Duodenal mucosa (tissue), 2 donors: ENCODE measurements around the gene ARPP21.
"Not testable (repeated sequence)": the region's sequence is repeated elsewhere in the genome, so short reads cannot be mapped to it uniquely, and the experiment has no call there.

Experiments
- H3K27ac ChIP-seq: one replicate; pipeline ENCODE4 v1.7.0; 2013; ENCODE audit warnings: low read depth, low read length
- H3K27me3 ChIP-seq, 2 donors: one replicate each; pipeline ENCODE4 v1.7.0; 2013; ENCODE audit warnings: low read length in 2 of 2, control low read depth in 1 of 2; ENCODE audit not compliant: insufficient read depth in 2 of 2, control insufficient read depth in 1 of 2
- H3K36me3 ChIP-seq, 2 donors: one replicate each; pipeline ENCODE4 v1.7.0; 2013; ENCODE audit warnings: low read length in 2 of 2, control low read depth in 1 of 2; ENCODE audit not compliant: insufficient read depth in 2 of 2, control insufficient read depth in 1 of 2
- H3K4me1 ChIP-seq, 2 donors: one replicate each; pipeline ENCODE4 v1.7.0; 2013; ENCODE audit warnings: low read length in 2 of 2, control low read depth in 1 of 2; ENCODE audit not compliant: insufficient read depth in 2 of 2, control insufficient read depth in 1 of 2
- H3K4me3 ChIP-seq, 2 donors: one replicate each; pipeline ENCODE4 v1.7.0; 2013; ENCODE audit warnings: low read length in 2 of 2, low read depth in 1 of 2
- H3K9ac ChIP-seq, 2 donors: one replicate each; pipeline ENCODE4 v1.7.0; 2013; ENCODE audit warnings: low read length in 2 of 2, low read depth in 1 of 2
- H3K9me3 ChIP-seq, 2 donors: one replicate each; pipeline ENCODE4 v1.7.0; 2013; ENCODE audit warnings: low read length in 2 of 2, control low read depth in 1 of 2; ENCODE audit not compliant: control insufficient read depth in 1 of 2

ARPP21 gene

DNA sequence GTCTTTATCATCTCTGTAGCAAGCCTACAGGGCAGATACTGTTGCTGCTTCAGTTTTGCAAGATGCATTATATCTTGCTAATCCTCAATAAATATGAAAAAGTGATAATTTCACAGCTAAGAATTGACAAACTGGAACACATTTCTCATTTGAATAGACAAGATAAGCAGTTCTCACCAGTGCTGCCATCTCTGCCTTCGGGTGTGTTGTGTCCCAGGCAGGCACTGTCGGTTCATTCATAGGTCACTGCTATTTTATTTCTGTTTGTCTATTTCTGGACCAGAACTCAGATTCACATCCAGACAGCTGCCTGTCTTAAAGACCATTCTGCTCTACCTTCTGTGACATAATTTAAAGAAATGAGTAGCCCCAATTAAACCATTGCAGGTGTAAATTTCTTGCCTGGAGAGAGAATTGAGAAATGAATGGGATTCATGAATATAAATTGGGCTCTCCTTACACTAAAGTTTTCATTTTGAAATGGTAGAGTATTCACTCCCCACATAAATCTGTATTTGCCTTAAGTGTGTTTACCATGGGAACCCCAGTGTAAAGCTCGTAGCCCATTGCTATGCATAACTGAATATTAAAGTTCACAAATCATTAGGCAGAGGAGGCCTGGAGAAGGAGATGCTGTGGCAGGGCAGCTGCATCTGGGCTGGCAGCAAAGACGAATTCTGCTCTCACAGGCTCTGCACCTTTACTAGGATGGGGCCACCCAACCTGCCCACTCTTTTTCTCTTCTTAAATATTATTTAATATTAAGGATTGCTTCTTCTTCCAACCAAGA is 149.9 kb downstream of the ARPP21 start:
- Histone ChIP-seq H3K4me3 (no peak overlapping the region), H3K27ac (no peak overlapping the region), H3K36me3 (no peaks in the 10 kb centered on the region), H3K9ac (no peak overlapping the region), H3K27me3 (no peaks in the 10 kb centered on the region), H3K9me3 (no peaks in the 10 kb centered on the region), H3K4me1 (no peaks in the 10 kb centered on the region)

DNA sequence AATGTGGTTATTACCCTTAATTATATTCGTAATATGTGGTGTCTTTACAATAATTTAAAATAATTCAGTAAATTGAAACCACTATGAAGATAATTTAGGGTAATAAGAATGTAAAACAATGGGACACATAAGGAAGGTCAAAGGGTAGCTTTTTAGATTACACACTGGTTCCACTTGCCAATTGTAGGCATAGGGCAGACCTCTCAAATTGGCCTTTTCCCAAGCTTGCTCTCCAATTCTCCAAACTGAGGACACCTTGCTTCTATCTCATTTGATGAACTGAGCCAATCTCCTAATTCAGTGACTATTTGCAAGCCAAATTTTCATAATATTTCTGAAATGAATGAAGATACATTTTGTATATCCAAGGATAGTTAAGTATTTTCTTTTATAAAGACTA is 151.4 kb downstream of the ARPP21 start:
- Histone ChIP-seq H3K36me3 (no peaks in the 10 kb centered on the region), H3K9ac (no peak overlapping the region), H3K4me3 (no peak overlapping the region), H3K4me1 (no peaks in the 10 kb centered on the region), H3K9me3 (no peaks in the 10 kb centered on the region), H3K27ac (no peak overlapping the region), H3K27me3 (no peaks in the 10 kb centered on the region)

DNA sequence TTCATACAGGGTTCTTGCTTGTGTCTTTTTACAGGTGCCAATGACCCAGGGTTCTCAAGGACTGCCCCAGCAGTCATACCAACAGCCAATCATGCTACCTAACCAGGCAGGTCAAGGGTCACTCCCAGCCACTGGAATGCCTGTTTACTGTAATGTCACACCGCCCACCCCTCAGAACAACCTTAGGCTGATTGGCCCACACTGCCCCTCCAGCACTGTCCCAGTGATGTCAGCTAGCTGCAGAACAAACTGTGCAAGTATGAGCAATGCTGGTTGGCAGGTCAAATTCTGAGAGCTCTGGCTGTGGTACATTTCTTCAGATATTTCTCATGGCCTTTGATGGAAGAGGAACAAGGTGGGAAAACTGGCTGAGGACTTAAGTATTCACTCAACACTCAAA is 154.3 kb downstream of the ARPP21 start:
- Histone ChIP-seq H3K9ac (no peak overlapping the region), H3K4me1 (no peaks in the 10 kb centered on the region), H3K36me3 (no peaks in the 10 kb centered on the region), H3K4me3 (no peak overlapping the region), H3K27me3 (no peaks in the 10 kb centered on the region), H3K9me3 (no peaks in the 10 kb centered on the region), H3K27ac (no peak overlapping the region)

DNA sequence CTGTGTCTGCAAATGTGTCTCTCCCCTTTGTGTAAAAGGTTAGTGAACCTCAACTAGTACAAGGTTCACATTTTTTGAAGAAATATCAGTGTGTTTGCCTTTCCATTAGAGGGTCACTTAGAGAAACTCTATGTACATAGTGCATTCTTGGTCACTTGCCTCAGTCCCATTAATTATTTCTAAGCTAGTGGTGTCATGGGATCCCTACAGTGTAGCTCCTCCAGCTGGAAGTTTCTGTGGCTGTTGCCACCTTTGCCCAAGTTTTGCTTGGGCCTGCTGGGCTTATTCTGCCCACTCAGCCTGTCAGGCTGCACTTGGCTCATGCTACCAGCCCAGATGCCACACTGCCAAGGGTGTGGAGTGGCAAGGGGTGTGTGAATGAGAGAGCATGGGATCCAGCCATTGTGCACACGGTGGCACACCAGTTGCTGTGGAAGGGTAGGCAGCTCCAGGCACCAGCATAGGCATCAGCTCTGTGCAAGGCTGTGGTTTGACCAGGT is 161.7 kb downstream of the ARPP21 start:
- Histone ChIP-seq H3K9me3 (no peaks in the 10 kb centered on the region), H3K36me3 (no peaks in the 10 kb centered on the region), H3K4me1 (no peaks in the 10 kb centered on the region), H3K27ac (no peak overlapping the region), H3K27me3 (no peaks in the 10 kb centered on the region), H3K4me3 (no peak overlapping the region), H3K9ac (no peak overlapping the region)

DNA sequence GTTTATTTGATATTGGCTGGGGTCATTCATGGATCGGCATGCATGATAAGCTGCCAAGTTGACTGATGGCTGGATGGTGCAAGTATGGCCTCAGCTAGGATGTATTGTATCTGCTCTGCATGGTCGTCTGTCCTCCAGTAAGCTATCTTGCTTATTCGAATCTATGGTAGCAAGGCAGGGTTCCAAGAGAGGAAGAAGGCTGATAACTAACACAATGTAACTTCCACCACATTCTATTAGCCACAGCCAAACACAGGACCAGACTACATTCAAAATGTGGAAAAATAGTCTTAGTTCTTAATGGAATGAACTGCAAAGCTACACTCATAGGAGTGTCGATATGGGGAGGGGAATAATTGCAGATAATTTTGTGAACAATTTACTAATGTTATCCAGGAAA is 175.2 kb downstream of the ARPP21 start:
- Histone ChIP-seq H3K4me1 (no peaks in the 10 kb centered on the region), H3K27ac (no peak overlapping the region), H3K4me3 (no peak overlapping the region), H3K9me3 (no peaks in the 10 kb centered on the region), H3K36me3 (no peaks in the 10 kb centered on the region), H3K9ac (no peak overlapping the region), H3K27me3 (no peaks in the 10 kb centered on the region)

DNA sequence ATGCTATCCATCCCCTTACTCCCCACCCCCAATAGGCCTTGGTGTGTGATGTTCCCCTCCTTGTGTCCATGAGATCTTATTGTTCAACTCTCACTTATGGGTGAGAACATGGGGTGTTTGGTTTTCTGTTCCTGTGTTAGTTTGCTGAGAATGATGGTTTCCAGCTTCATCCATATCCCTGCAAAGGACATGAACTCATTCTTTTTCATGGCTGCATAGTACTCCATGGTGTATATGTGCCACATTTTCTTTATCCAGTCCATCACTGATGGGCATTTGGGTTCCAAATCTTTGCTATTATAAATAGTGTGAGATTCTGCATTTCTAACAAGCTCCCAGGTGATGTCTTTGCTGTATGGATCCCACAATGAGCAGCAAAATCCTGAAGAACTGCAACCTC is 176.5 kb downstream of the ARPP21 start:
- H3K36me3 ChIP-seq, H3K27ac ChIP-seq, H3K4me1 ChIP-seq, H3K4me3 ChIP-seq, H3K9ac ChIP-seq, H3K27me3 ChIP-seq, H3K9me3 ChIP-seq: not testable (repeated sequence)

DNA sequence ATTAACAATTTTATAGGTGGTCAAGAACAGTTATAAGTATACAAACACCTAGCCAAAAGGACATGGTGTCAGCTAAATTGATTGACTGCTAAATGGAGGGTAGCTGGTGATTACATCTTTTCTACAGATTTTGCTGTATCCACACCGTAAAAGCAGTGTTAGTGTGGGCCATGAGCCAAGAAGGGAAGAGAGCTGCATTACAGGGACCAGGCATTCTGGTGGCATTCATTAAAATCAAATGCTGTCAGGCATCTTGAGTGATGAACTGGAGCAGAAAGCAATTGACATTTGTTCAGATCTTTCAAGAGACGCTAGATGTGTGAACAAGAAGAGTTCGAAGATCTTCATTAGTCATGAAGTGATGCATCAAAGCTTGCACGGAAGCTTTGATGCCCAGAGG is 177.9 kb downstream of the ARPP21 start:
- Histone ChIP-seq H3K4me3 (no peak overlapping the region), H3K9me3 (no peaks in the 10 kb centered on the region), H3K9ac (no peak overlapping the region), H3K27ac (no peak overlapping the region), H3K27me3 (no peaks in the 10 kb centered on the region), H3K4me1 (no peaks in the 10 kb centered on the region), H3K36me3 (no peaks in the 10 kb centered on the region)

DNA sequence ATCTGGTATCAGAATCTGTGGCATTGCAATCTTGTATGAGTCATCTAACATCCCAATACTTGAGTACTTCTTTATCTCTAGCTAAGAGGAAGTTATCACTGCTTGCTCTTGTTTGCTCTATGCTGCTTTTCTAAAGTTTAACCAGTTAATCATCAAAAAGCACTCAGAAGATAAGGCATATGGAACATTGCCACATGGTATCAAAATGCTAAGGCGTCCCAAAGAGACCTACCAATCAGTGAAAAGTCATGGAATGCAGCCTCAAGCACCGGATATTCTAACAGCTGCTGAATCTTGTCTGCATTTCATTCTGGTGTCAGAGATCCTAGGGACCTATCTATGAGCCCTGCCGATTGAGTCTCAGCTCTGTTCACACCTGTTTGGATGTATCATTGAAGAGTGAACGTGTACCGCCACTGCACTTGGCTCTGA is 192.8 kb downstream of the ARPP21 start:
- Histone ChIP-seq H3K4me1 (peaks cover 0 to 24% of the 10 kb centered on the region in 2 donors), H3K9ac (no peak overlapping the region), H3K27ac (no peak overlapping the region), H3K27me3 (no peaks in the 10 kb centered on the region), H3K36me3 (no peaks in the 10 kb centered on the region), H3K9me3 (no peaks in the 10 kb centered on the region), H3K4me3 (no peak overlapping the region)
